Smooth muscle cell (in vitro differentiated cells): ENCODE data around the gene UVRAG. TPM values are rescaled to one million over a fixed set of nuclear protein-coding genes. Genes with fewer than 3 reads are reported as not detected.

Experiments
- DNase-seq: peaks from one replicate; lab custom pipeline; 2025; ENCODE audit not compliant: unreplicated experiment; lab: John Stamatoyannopoulos, UW
- H2AFZ ChIP-seq: fragments of 200-600 bp; sonication (generic); 2 replicates; pipeline ENCODE4 v1.6.0; 2016; ENCODE audit warnings: antibody characterized with exemption, low read depth, mild to moderate bottlenecking
- H3F3A ChIP-seq: fragments of 200-600 bp; sonication (generic); 2 replicates; pipeline ENCODE4 v1.6.0; 2017; ENCODE audit warnings: antibody characterized with exemption, low read depth
- H3K27ac ChIP-seq: fragments of 200-600 bp; sonication (generic); 2 replicates; pipeline ENCODE4 v1.5.1; 2016; ENCODE audit warnings: low read depth, mild to moderate bottlenecking
- H3K27me3 ChIP-seq: fragments of 200-600 bp; sonication (generic); 2 replicates; pipeline ENCODE4 v1.6.1; 2016; ENCODE audit warnings: low read depth, mild to moderate bottlenecking
- H3K36me3 ChIP-seq: fragments of 200-600 bp; sonication (generic); 2 replicates; pipeline ENCODE4 v1.5.1; 2016; ENCODE audit warnings: low read depth
- H3K4me1 ChIP-seq: fragments of 200-600 bp; sonication (generic); 2 replicates; pipeline ENCODE4 v1.5.1; 2016; ENCODE audit warnings: low read depth
- H3K4me2 ChIP-seq: fragments of 200-600 bp; sonication (generic); 2 replicates; pipeline ENCODE4 v1.6.0; 2016; ENCODE audit warnings: mild to moderate bottlenecking
- H3K4me3 ChIP-seq: fragments of 200-600 bp; sonication (generic); 2 replicates; pipeline ENCODE4 v1.5.1; 2016; ENCODE audit warnings: mild to moderate bottlenecking
- H3K79me2 ChIP-seq: fragments of 200-600 bp; sonication (generic); 2 replicates; pipeline ENCODE4 v1.6.0; 2016; ENCODE audit warnings: low read depth, mild to moderate bottlenecking
- H3K9ac ChIP-seq: fragments of 200-600 bp; sonication (generic); 2 replicates; pipeline ENCODE4 v1.6.0; 2016; ENCODE audit warnings: low read depth
- H3K9me3 ChIP-seq: fragments of 200-600 bp; sonication (generic); replicated peaks from 2 replicates; pipeline ENCODE4 v1.5.1; 2016; ENCODE audit warnings: low read depth
- H4K20me1 ChIP-seq: fragments of 200-600 bp; sonication (generic); 2 replicates; pipeline ENCODE4 v1.6.0; 2016; ENCODE audit warnings: low read depth
- CTCF ChIP-seq: fragments of 200-600 bp; sonication (generic); IDR thresholded peaks from 2 replicates; pipeline ENCODE4 v1.5.1; 2017; ENCODE audit warnings: borderline replicate concordance, mild to moderate bottlenecking, antibody characterized with exemption; ENCODE audit not compliant: insufficient read depth, poor library complexity, severe bottlenecking
- WGBS: methylation state at CpG from one replicate; pipeline ENCODE4 v1.1.7; 2016; ENCODE audit warnings: low lambda C conversion rate; 5-methylcytosine and 5-hydroxymethylcytosine counted together
- polyA plus RNA-seq: library from polyadenylated mRNA; unstranded; fragments of >200 nt; fragmentation: Nextera tagmentation; extraction: Ambion mirVana; gene quantifications from 2 replicates; pipeline ENCODE4 v1.2.1, GENCODE V29; 2016
- total RNA-seq: library from RNA; depleted of rRNA; stranded (reverse); fragments of >200 nt; gene quantifications from 2 replicates; pipeline ENCODE4 v1.2.3, GENCODE V29; 2014

The UVRAG gene
- total RNA-seq (20.2 and 22.6 TPM in 2 replicates), polyA plus RNA-seq (12.9 and 18.1 TPM in 2 replicates)

DNA sequence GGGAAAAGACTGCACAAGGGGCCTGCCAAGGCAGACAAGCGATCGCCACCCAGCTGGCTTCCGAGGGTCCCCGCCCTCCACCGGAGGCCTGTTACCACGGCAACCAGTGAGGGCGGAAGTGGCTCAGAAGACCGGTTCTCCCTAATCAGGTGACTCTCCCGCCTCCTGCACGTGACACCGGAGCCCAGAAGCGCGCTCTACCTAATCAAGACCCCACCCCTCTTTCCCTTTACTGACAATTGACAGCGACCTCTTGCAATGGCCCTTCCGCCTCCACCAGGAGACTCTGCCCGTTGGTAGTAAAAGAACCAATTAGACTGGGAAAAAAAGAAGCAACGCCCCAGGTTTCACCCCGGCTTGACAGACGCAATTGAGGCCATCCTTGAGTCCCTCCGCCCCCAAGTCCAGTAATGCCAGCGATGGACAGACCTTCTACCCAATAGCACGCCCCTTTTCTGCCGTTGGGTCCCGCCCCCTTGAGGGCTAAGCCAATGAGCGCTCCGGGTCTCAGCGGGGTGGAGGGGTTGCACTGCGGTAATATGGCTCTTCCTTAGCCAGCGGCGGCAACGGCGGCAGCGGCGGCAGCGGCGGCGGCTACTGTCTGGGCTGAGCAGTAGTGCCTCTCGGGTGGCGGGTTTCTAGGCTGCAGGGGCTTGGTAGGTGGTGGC is at the start of gene UVRAG:
Gene UVRAG, plus strand, starts transcription at position 534 of the 668 bp plus-strand sequence. CDS start 198 bp downstream, outside the sequence.
- H3K36me3 ChIP-seq, result no peaks in the 10 kb centered on the region
- H3K27ac ChIP-seq, result peak within 1 kb of the TSS; percentile 84
- TF ChIP-seq CTCF, result no peak
- H3K9ac ChIP-seq, result peak within 1 kb of the TSS; percentile 94
- peak within 1 kb of the TSS; percentile 97 for H3K4me3 ChIP-seq
- peaks cover 15% of the 10 kb centered on the region for H3K4me1 ChIP-seq
- no peaks in the 10 kb centered on the region for H3K27me3 ChIP-seq
- H3K9me3 ChIP-seq, result no peaks in the 10 kb centered on the region
- 1% methylated on average over 38 of the region's 39 CpGs for WGBS
- H2AFZ ChIP-seq, result peak within 1 kb of the TSS; percentile 78
- H3F3A ChIP-seq, result no peaks in the 10 kb centered on the region
- H4K20me1 ChIP-seq, result peaks cover 28% of the 10 kb centered on the region
- peak within 1 kb of the TSS; percentile 97 for H3K4me2 ChIP-seq
- H3K79me2 ChIP-seq, result peaks cover 40% of the 10 kb centered on the region
- DNase-seq, result peak; percentile 98

GRCh38 chr11:75766443-75767227 is 48.4 kb upstream of the UVRAG start:
- H3K27ac ChIP-seq, result no peak overlapping the region
- H4K20me1 ChIP-seq, result no peaks in the 10 kb centered on the region
- H3K27me3 ChIP-seq, result peaks cover 39% of the 10 kb centered on the region
- H3K79me2 ChIP-seq, result no peaks in the 10 kb centered on the region
- peaks cover 8% of the 10 kb centered on the region for H3K4me1 ChIP-seq
- TF ChIP-seq CTCF, result no peak
- no peaks in the 10 kb centered on the region for H3F3A ChIP-seq
- no peak overlapping the region for H2AFZ ChIP-seq
- no peak overlapping the region for H3K4me3 ChIP-seq
- no peaks in the 10 kb centered on the region for H3K9me3 ChIP-seq
- H3K4me2 ChIP-seq, result no peak overlapping the region
- WGBS, result 84% methylated on average over 4 of the region's 4 CpGs
- no peaks in the 10 kb centered on the region for H3K36me3 ChIP-seq
- DNase-seq, result no peak
- no peak overlapping the region for H3K9ac ChIP-seq

DNA sequence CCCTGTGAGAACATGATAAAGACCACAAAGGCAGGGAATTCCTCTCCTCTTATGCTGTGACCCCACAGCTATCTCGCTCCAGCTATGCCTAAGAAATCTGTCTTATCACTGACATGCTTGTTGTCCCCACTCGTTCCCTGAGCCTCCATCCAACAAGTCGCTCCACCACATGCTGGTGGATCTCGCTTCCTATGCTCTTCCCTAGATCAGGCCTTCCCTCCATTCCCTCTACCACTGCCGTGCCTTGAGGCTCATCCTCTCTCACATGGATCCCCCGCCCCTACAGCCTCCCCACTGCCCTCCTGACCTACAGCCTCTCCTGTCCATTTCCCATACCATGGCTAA is 47.8 kb upstream of the UVRAG start:
- Histone ChIP-seq H2AFZ (no peak overlapping the region), H3F3A (no peaks in the 10 kb centered on the region), H4K20me1 (no peaks in the 10 kb centered on the region), H3K4me2 (no peak overlapping the region), H3K27ac (no peak overlapping the region), H3K4me3 (no peak overlapping the region), H3K4me1 (peaks cover 8% of the 10 kb centered on the region), H3K9ac (no peak overlapping the region), H3K27me3 (peaks cover 39% of the 10 kb centered on the region), H3K36me3 (no peaks in the 10 kb centered on the region), H3K79me2 (no peaks in the 10 kb centered on the region), H3K9me3 (no peaks in the 10 kb centered on the region)
- no peak for TF ChIP-seq CTCF
- no peak for DNase-seq
- WGBS, result 95% methylated on average over 6 of the region's 6 CpGs
